ENCODE data around the gene SEMA3F.

DNA sequence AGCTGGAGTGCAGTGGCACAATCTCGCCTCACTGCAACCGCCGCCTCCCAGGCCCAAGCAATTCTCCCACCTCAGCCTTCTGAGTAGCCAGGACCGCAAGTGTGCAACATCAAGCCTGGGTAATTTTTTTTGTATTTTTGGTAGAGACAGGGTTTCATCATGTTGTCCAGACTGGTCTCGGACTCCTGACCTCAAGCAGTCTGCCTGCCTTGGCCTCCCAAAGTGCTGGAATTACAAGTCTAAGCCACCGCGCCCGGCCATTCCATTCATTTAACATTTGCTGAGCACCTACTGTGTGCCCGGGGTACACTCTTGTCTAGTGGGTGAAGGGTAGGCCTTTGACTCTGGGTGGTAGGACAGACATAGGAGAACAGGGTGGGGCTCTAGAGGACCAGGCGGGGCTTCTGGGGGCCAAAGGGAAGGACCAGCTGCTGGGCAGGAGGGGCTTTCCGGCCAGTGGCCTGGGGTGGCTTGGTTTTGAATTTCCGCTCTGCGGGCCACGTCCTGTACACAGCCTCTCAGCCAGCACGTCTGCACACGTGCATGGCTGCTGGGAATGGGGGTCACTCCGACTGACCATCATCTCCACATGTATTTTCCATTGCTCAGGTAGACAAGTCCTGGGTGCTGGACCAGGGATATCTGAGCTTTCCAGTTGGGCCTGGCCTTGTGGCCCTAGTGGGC, 52.4 kb downstream of the SEMA3F start:
- no peak for TF ChIP-seq EP300 (IDR thresholded peaks at IDR 0.05)
- no peak for TF ChIP-seq CTCF (IDR thresholded peaks at IDR 0.05)
- no peak for TF ChIP-seq POLR2A (IDR thresholded peaks at IDR 0.05; ENCODE audit: low read length)
- no peak for TF ChIP-seq HMGXB4 (CRISPR knock-in tag; IDR thresholded peaks at IDR 0.05; ENCODE audit: borderline replicate concordance)
- TF ChIP-seq CEBPB (IDR thresholded peaks at IDR 0.05), result no peak
- TF ChIP-seq CHD4 (IDR thresholded peaks at IDR 0.05; ENCODE audit: borderline replicate concordance), result no peak
- TF ChIP-seq SMC3 (IDR thresholded peaks at IDR 0.05), result no peak
- no peak for TF ChIP-seq JUN (IDR thresholded peaks at IDR 0.05)
- TF ChIP-seq RAD21 (conservative IDR thresholded peaks at IDR 0.05 in 1 of 2, IDR thresholded peaks at IDR 0.05 in 1 of 2), result no peak
- no peak for TF ChIP-seq PBX3 (IDR thresholded peaks at IDR 0.05)
- no peak for TF ChIP-seq E2F6 (IDR thresholded peaks at IDR 0.05; ENCODE audit: borderline replicate concordance, low read depth)
- TF ChIP-seq PHF8 (IDR thresholded peaks at IDR 0.05; ENCODE audit: borderline replicate concordance, low read depth), result no peak
- no peak for TF ChIP-seq SREBF2 (IDR thresholded peaks at IDR 0.05)

Measured in A549 (cell line).